ENCODE measurements around the gene ADAMTSL4.

GRCh38 chr1:150543500-150544143 lies 5.6 kb upstream of the ADAMTSL4 start:
- no peak for TF ChIP-seq CTCF (IDR thresholded peaks at IDR 0.05)
- TF ChIP-seq POLR2A (IDR thresholded peaks at IDR 0.05), result no peak
